Fibroblast of skin of left quadriceps (primary cell): ENCODE measurements around the gene PRSS23.
A peak's percentile ranks its signal among the peaks of the same experiment; 100 is the strongest.
"Not testable (repeated sequence)": the region's sequence is repeated elsewhere in the genome, so short reads cannot be mapped to it uniquely, and the experiment has no call there.

Experiments
- DNase-seq, 2 experiments: peaks; one replicate each; pipeline ENCODE4 v3.0.0-alpha.2; 2013; ENCODE audit warnings: low read depth in 2 of 2

The PRSS23 gene

GRCh38 chr11:86814775-86815174, 14.4 kb downstream of the PRSS23 start:
- peak; percentile 72 to 74 for DNase-seq

- DNase-seq, result no peak
Observed at GRCh38 chr11:86815726-86816125, 15.4 kb downstream of the PRSS23 start.

GRCh38 chr11:86816251-86816726, 15.9 kb downstream of the PRSS23 start:
- peak; percentile 57 to 60 for DNase-seq

- DNase-seq, result peak; percentile 54 to 61
Observed at GRCh38 chr11:86818462-86819192, 18.3 kb downstream of the PRSS23 start.

GRCh38 chr11:86824139-86824538, 23.8 kb downstream of the PRSS23 start:
- not testable (repeated sequence) for DNase-seq

- not testable (repeated sequence) for DNase-seq
Observed at GRCh38 chr11:86834376-86834775, 34.0 kb downstream of the PRSS23 start.

GRCh38 chr11:86844762-86845508, 44.6 kb downstream of the PRSS23 start:
- DNase-seq, result not testable (repeated sequence)

- no peak for DNase-seq
Observed at GRCh38 chr11:86848132-86848531, 47.8 kb downstream of the PRSS23 start.

- DNase-seq, result no peak
Observed at GRCh38 chr11:86849679-86850078, 49.3 kb downstream of the PRSS23 start.
